AG04449 (cell line): ENCODE measurements around the gene CFAP61.

Experiments
- CTCF ChIA-PET: fragments of 350-600 bp; formaldehyde crosslinking; extraction: SDS; loops from one replicate; lab custom pipeline; 2021; ENCODE audit warnings: antibody characterized with exemption; lab: Yijun Ruan, JAX
- POLR2A ChIA-PET: fragments of 400-600, 350-600 bp; formaldehyde crosslinking; extraction: SDS; loops from one replicate; lab custom pipeline; 2020; ENCODE audit warnings: antibody characterized with exemption, inconsistent platforms; lab: Yijun Ruan, JAX
- DNase-seq: peaks from one replicate; pipeline ENCODE4 v3.0.0-alpha.2; 2010; ENCODE audit warnings: low read depth, low spot score
- H3K4me3 ChIP-seq: 2 replicates; pipeline ENCODE4 v1.5.1; 2011; ENCODE audit warnings: low read depth, mild to moderate bottlenecking, control low read depth, low read length
- TF ChIP-seq, protein P1 (sequence below): IDR thresholded peaks from one replicate; pipeline ENCODE4 v1.5.1; 2011; ENCODE audit warnings: mild to moderate bottlenecking, moderate library complexity, low read length, control low read depth, inconsistent platforms; ENCODE audit not compliant: insufficient read depth; ENCODE audit errors: missing control alignments

CFAP61 gene

DNA sequence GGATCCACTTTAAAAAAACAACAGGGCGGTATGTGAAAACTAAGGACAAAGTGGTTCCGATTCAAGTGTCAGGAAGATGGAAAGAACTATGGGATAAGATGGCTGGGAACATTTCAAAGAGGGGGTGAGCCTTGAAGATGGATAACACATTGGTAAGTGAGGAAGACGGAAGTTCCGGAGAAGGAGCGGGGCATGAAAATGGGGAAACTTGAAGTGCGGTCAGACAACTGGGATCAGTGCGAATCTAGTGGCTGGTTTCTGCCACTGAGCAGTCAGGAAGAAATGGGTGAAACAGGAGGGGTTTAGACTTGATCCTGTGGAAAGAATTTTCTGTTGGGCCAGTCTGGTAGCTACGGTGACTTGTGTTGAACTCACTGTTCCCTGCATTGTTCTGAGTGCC, 34.0 kb upstream of the CFAP61 start:
- TF ChIP-seq, protein P1, sequence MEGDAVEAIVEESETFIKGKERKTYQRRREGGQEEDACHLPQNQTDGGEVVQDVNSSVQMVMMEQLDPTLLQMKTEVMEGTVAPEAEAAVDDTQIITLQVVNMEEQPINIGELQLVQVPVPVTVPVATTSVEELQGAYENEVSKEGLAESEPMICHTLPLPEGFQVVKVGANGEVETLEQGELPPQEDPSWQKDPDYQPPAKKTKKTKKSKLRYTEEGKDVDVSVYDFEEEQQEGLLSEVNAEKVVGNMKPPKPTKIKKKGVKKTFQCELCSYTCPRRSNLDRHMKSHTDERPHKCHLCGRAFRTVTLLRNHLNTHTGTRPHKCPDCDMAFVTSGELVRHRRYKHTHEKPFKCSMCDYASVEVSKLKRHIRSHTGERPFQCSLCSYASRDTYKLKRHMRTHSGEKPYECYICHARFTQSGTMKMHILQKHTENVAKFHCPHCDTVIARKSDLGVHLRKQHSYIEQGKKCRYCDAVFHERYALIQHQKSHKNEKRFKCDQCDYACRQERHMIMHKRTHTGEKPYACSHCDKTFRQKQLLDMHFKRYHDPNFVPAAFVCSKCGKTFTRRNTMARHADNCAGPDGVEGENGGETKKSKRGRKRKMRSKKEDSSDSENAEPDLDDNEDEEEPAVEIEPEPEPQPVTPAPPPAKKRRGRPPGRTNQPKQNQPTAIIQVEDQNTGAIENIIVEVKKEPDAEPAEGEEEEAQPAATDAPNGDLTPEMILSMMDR = no peak
- CTCF ChIA-PET = interaction anchor here (0.7 to 4.6 kb wide), 10 partner anchors 9 to 330 kb away, joined by 3 to 40 read pairs (median 10); no protein-coding TSS in a partner anchor
- POLR2A ChIA-PET = no interaction called here
- no peak for DNase-seq
- H3K4me3 ChIP-seq = peak overlapping the region; percentile 88

DNA sequence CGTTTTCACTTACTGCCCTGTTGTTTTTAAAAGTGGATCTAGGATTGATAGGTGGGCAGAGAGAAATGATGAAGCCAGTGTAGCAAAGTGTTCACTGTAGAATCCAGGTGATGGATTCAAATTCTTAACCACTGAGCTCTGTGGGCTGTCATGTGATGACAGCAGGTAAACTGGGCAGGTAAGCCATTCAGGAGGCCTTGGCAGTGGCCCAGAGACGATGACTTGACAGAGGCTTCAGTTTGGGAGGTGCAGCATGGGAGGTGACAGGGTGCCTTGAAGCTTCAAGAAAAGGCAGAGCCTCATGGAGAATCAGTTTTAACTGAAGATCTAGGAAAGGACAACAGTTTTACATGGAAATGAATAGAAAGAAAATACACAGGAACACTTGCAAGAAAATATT, 33.2 kb upstream of the CFAP61 start:
- no peak overlapping the region for H3K4me3 ChIP-seq
- POLR2A ChIA-PET = no interaction called here
- CTCF ChIA-PET = interaction anchor here (0.7 to 4.6 kb wide), 3 partner anchors 41 to 331 kb away, joined by 3 to 40 read pairs (median 22); no protein-coding TSS in a partner anchor

DNA sequence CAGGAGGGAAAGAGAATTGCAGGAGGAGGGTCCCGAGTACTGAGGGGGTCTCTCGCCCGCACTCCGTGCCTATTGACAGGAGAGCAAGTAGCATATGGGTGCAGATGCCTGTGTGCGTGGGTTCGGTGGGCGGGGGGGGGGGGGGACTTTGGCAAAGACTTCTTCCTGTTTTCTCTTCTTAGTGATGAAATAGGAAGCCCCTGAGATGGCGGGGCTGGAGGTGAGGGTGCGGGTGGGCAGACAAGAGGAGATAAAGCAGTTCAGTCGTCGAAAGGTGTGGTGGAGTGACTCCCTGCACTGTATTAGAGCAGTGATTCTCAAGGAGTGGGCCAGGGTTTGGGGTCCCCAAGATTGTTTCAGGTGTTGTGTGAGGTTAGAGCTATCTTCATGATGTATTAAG, 31.4 kb upstream of the CFAP61 start:
- H3K4me3 ChIP-seq = no peak overlapping the region
- DNase-seq = no peak
- TF ChIP-seq, protein P1 = no peak
- CTCF ChIA-PET = interaction anchor here (1.2 kb wide), 1 partner anchor 26 kb away, joined by 3 read pairs; no protein-coding TSS in a partner anchor
- POLR2A ChIA-PET = no interaction called here

More for the DNA sequence above, 33.2 kb upstream of the CFAP61 start:
- DNase-seq = no peak
- TF ChIP-seq, protein P1 = no peak

DNA sequence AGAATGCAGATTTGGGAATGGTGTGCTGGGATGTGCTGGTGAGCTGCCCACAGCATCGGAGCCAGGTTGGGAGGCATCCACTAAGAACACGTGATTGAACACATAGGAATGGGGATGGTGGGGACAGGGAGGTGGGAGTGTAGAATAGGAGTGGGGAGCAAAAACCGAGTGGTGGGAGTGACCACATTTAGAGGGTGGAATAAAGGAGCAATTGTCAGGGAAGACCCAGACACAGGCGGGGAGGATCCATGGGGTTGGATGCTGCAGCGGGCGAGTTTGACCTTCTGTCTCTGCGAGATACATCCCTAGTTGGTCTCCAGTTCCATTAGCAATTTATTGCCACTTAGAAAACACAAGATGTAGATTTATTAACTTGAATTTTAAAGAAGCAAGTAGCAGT, 30.5 kb upstream of the CFAP61 start:
- ChIA-PET POLR2A (no interaction called here), CTCF (no interaction called here)
- no peak overlapping the region for H3K4me3 ChIP-seq
- TF ChIP-seq, protein P1 = no peak
- DNase-seq = no peak

DNA sequence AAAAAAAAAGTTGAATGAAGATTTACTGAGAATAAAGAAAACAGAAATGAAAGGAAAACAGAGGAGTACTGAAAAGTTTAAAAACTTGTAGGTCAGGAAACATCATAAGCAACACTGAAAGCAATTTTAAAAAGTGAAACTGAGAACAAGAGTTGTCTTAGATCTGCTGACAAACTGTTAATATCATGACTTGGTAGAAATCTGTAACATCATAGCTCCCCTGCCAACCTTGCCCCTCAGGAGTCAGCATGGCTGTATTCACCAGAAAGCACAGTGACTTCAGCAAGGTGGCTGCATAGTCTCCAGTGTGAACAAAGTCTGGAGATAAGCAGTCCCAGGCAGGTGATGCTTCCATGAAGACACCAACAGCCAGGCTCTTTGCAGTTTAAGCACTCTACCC, 29.8 kb upstream of the CFAP61 start:
- ChIA-PET CTCF (no interaction called here), POLR2A (no interaction called here)
- DNase-seq = no peak
- TF ChIP-seq, protein P1 = no peak
- no peak overlapping the region for H3K4me3 ChIP-seq

DNA sequence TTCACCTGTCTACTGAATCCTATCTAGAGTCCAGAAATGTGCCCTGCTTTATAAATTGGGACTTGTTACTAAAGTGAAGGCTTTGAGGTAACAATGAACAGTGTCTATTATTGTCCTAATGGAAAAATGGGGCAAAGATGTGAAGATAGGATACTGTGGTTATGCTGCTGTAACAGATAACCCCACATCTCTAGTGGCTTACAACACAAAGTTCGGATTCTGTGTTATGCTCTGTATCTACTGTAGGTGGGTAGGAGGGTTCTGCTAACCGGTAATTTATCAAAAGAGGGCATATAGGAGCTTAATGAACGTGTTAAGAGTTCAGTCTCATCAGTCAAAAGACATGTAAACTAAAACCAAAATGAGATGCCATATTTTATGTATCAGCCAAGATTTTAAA, 28.9 kb upstream of the CFAP61 start:
- TF ChIP-seq, protein P1 = no peak

More for the DNA sequence above, 28.9 kb upstream of the CFAP61 start:
- no peak overlapping the region for H3K4me3 ChIP-seq
- ChIA-PET POLR2A (no interaction called here), CTCF (no interaction called here)
- no peak for DNase-seq
